Caco-2 (cell line): ENCODE measurements around the gene CD70. TPM values are rescaled to one million over a fixed set of nuclear protein-coding genes. Genes with fewer than 3 reads are reported as not detected.

Experiments used
- BruUV-seq: library from RNA; stranded (reverse); fragments of 400-500 nt; replicated peaks from 2 replicates; lab custom pipeline; 2021; lab: Mats Ljungman, UMichigan
- CTCF ChIA-PET: fragments of 300-600 bp; sonication (Branson Sonifier 250); formaldehyde crosslinking; loops from one replicate; lab custom pipeline; 2022; ENCODE audit warnings: antibody characterized with exemption; lab: Charles Lee
- POLR2A ChIA-PET: fragments of 300-600 bp; sonication (Branson Sonifier 250); formaldehyde crosslinking; loops from one replicate; lab custom pipeline; 2022; ENCODE audit warnings: antibody characterized with exemption; lab: Charles Lee
- DNase-seq, 2 experiments: peaks; one replicate each; pipeline versions ENCODE4 v3.0.0 to v3.0.0-alpha.2; 2020 to 2022
- H3K27me3 ChIP-seq: replicated peaks from 2 replicates; pipeline ENCODE4 v1.6.0; 2011; ENCODE audit warnings: low read length; ENCODE audit not compliant: control insufficient read depth, insufficient read depth
- H3K36me3 ChIP-seq: 2 replicates; pipeline ENCODE4 v1.5.1; 2011; ENCODE audit warnings: low read length; ENCODE audit not compliant: control insufficient read depth, insufficient read depth
- H3K4me1 ChIP-seq: fragments of 250-450 bp; sonication (Bioruptor Pico); 2 replicates; pipeline ENCODE4 v1.5.1; 2020; ENCODE audit warnings: mild to moderate bottlenecking
- H3K4me3 ChIP-seq: 2 replicates; pipeline ENCODE4 v1.5.1; 2011; ENCODE audit warnings: low read depth, mild to moderate bottlenecking, control low read depth, low read length
- H3K9me3 ChIP-seq: fragments of 250-450 bp; sonication (Bioruptor Pico); 2 replicates; pipeline ENCODE4 v1.5.1; 2020; ENCODE audit warnings: mild to moderate bottlenecking, moderate library complexity
- H3K27ac Mint-ChIP-seq: one replicate; pipeline ENCODE4 v1.8.0; 2022; ENCODE audit warnings: mixed read lengths; ENCODE audit not compliant: unreplicated experiment
- H3K27me3 Mint-ChIP-seq: one replicate; pipeline ENCODE4 v1.8.0; 2022; ENCODE audit warnings: mixed read lengths; ENCODE audit not compliant: insufficient read depth, unreplicated experiment
- H3K36me3 Mint-ChIP-seq: one replicate; pipeline ENCODE4 v1.8.0; 2022; ENCODE audit warnings: mild to moderate bottlenecking, mixed read lengths; ENCODE audit not compliant: insufficient read depth, unreplicated experiment
- H3K4me1 Mint-ChIP-seq: one replicate; pipeline ENCODE4 v1.8.0; 2022; ENCODE audit warnings: low read depth, mixed read lengths; ENCODE audit not compliant: unreplicated experiment
- H3K4me3 Mint-ChIP-seq: one replicate; pipeline ENCODE4 v1.8.0; 2022; ENCODE audit warnings: mild to moderate bottlenecking, moderate library complexity, mixed read lengths; ENCODE audit not compliant: unreplicated experiment
- H3K9me3 Mint-ChIP-seq: one replicate; pipeline ENCODE4 v1.8.0; 2022; ENCODE audit warnings: mixed read lengths; ENCODE audit not compliant: unreplicated experiment
- intact Hi-C: fragments of 100-400 bp; cut with micrococcal nuclease; formaldehyde crosslinking; loops from one replicate; pipeline ENCODE4 v1.10.0; 2022; ENCODE audit not compliant: unreplicated experiment
- total RNA-seq: library from RNA; stranded (reverse); gene quantifications from 2 replicates; pipeline ENCODE4 v1.2.3, GENCODE V29; 2022
- TF ChIP-seq, protein P1 (sequence below), 2 experiments: fragments of 200-600 bp in 1 of 2; IDR thresholded peaks; 1 replicate in 1 of 2; 2 replicates in 1 of 2; pipeline versions ENCODE4 v1.5.1 to v1.8.0; 2011 to 2022; ENCODE audit warnings: antibody characterized with exemption in 1 of 2, control low read depth in 1 of 2, inconsistent platforms in 1 of 2, low read depth in 1 of 2, low read length in 1 of 2, mild to moderate bottlenecking in 1 of 2, moderate library complexity in 1 of 2; ENCODE audit not compliant: insufficient read depth in 1 of 2, severe bottlenecking in 1 of 2, unreplicated experiment in 1 of 2

Gene CD70
- total RNA-seq, 1 experiment from 2014 or later, result not detected

DNA sequence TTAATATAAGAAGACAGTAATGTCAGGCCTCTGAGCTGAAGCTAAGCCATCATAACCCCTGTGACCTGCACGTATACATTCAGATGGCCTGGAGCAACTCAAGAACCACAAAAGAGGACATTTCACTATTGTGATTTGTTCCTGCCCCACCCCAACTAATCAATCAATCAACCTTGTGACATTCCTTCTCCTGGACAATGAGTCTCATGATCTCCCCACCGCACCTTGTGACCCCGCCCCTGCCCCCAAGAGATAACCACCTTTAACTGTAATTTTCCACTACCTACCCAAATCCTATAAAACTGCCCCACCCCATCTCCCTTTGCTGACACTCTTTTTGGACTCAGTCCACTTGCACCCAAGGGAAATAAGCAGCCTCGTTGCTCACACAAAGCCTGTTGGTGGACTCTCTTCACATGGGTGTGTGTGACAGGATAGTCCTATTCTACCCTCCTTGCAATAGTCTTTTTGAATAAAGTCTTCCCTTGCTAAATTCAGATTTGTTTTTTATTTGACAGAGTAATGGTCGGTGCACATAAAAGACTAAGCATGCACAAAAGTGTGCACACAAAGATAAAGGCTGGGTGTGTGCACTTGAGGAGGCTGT is 14.0 kb downstream of the CD70 start:
- POLR2A ChIA-PET, result no interaction called here

DNA sequence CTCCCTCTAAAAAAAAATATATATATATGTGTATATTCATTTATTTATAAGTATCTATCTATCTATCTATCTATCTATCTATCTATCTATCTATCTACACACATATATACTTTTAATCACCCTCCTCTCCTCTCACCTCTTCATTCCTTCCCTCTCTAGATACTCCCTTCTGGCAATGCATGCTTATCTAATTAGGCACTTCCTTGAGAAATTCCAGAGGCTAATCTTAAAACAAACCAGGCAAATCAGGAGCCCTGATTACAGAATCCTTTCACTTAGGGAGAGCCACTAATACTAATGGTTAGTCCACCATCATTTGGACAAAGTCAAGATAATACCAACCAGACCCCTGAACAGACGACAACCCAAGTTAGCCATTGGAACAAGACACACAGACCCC is 17.6 kb downstream of the CD70 start:
- POLR2A ChIA-PET, result no interaction called here
- BruUV-seq, result no TSS peak
- H3K27me3 ChIP-seq, result no peaks in the 10 kb centered on the region

More for the DNA sequence above, 14.0 kb downstream of the CD70 start:
- intact Hi-C loops, result no loop called here
- no peak for DNase-seq
- Histone ChIP-seq H3K4me1 (no peaks in the 10 kb centered on the region), H3K4me3 (no peak overlapping the region), H3K27me3 (no peaks in the 10 kb centered on the region), H3K9me3 (peaks cover 5% of the 10 kb centered on the region; the same call in 1 of the 2 replicates), H3K36me3 (no peaks in the 10 kb centered on the region)
- peaks cover 21% of the 10 kb centered on the region for H3K9me3 Mint-ChIP-seq
- CTCF ChIA-PET, result no interaction called here
- no peak overlapping the region for H3K4me3 Mint-ChIP-seq
- no peak overlapping the region for H3K27ac Mint-ChIP-seq
- no peaks in the 10 kb centered on the region for H3K4me1 Mint-ChIP-seq
- H3K27me3 Mint-ChIP-seq, result no peaks in the 10 kb centered on the region
- no peaks in the 10 kb centered on the region for H3K36me3 Mint-ChIP-seq
- BruUV-seq, result no TSS peak
- TF ChIP-seq, protein P1, sequence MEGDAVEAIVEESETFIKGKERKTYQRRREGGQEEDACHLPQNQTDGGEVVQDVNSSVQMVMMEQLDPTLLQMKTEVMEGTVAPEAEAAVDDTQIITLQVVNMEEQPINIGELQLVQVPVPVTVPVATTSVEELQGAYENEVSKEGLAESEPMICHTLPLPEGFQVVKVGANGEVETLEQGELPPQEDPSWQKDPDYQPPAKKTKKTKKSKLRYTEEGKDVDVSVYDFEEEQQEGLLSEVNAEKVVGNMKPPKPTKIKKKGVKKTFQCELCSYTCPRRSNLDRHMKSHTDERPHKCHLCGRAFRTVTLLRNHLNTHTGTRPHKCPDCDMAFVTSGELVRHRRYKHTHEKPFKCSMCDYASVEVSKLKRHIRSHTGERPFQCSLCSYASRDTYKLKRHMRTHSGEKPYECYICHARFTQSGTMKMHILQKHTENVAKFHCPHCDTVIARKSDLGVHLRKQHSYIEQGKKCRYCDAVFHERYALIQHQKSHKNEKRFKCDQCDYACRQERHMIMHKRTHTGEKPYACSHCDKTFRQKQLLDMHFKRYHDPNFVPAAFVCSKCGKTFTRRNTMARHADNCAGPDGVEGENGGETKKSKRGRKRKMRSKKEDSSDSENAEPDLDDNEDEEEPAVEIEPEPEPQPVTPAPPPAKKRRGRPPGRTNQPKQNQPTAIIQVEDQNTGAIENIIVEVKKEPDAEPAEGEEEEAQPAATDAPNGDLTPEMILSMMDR (IDR thresholded peaks at IDR 0.05; ENCODE audit: insufficient read depth in 1 of 2, low read depth in 1 of 2, low read length in 1 of 2, severe bottlenecking in 1 of 2, unreplicated experiment in 1 of 2), result no peak

GRCh38 chr19:6572217-6572616 is 18.7 kb downstream of the CD70 start:
- no peak overlapping the region for H3K27ac Mint-ChIP-seq
- ChIA-PET CTCF (no interaction called here), POLR2A (no interaction called here)
- peaks cover 5% of the 10 kb centered on the region for H3K4me1 Mint-ChIP-seq
- DNase-seq, result no peak
- intact Hi-C loops, result no loop called here
- TF ChIP-seq, protein P1 (IDR thresholded peaks at IDR 0.05; ENCODE audit: insufficient read depth in 1 of 2, low read depth in 1 of 2, low read length in 1 of 2, severe bottlenecking in 1 of 2, unreplicated experiment in 1 of 2), result no peak
- H3K4me3 Mint-ChIP-seq, result no peak overlapping the region
- no peaks in the 10 kb centered on the region for H3K36me3 ChIP-seq
- BruUV-seq, result no TSS peak
- peaks cover 16% of the 10 kb centered on the region for H3K9me3 Mint-ChIP-seq
- H3K36me3 Mint-ChIP-seq, result no peaks in the 10 kb centered on the region
- H3K27me3 Mint-ChIP-seq, result no peaks in the 10 kb centered on the region
- 0 out of 2 replicates have a peak, but pooled peaks cover 4% of the 10 kb centered on the region for H3K4me1 ChIP-seq
- H3K27me3 ChIP-seq, result no peaks in the 10 kb centered on the region
- no peak overlapping the region for H3K4me3 ChIP-seq
- H3K9me3 ChIP-seq, result peaks cover 14% of the 10 kb centered on the region

More for the DNA sequence above, 17.6 kb downstream of the CD70 start:
- no peaks in the 10 kb centered on the region for H3K4me1 ChIP-seq
- H3K36me3 ChIP-seq, result no peaks in the 10 kb centered on the region
- H3K27me3 Mint-ChIP-seq, result no peaks in the 10 kb centered on the region
- TF ChIP-seq, protein P1 (IDR thresholded peaks at IDR 0.05; ENCODE audit: insufficient read depth in 1 of 2, low read depth in 1 of 2, low read length in 1 of 2, severe bottlenecking in 1 of 2, unreplicated experiment in 1 of 2), result no peak
- peaks cover 8% of the 10 kb centered on the region for H3K9me3 ChIP-seq
- intact Hi-C loops, result no loop called here
- CTCF ChIA-PET, result no interaction called here
- H3K4me3 Mint-ChIP-seq, result no peak overlapping the region
- no peak overlapping the region for H3K27ac Mint-ChIP-seq
- peaks cover under 1% of the 10 kb centered on the region for H3K4me1 Mint-ChIP-seq
- H3K36me3 Mint-ChIP-seq, result no peaks in the 10 kb centered on the region
- H3K9me3 Mint-ChIP-seq, result peaks cover 17% of the 10 kb centered on the region
- no peak for DNase-seq
- no peak overlapping the region for H3K4me3 ChIP-seq
